ENCODE results near the gene LIN28B.

GRCh38 chr6:105107207-105107606 lies 150.3 kb downstream of the LIN28B start:
- TF ChIP-seq CTCF (IDR thresholded peaks at IDR 0.05) (no peak), POLR2A (IDR thresholded peaks at IDR 0.05) (no peak)
